Mesendoderm (in vitro differentiated cells): ENCODE results near the gene MMD2. TPM values are rescaled to one million over a fixed set of nuclear protein-coding genes. Genes with fewer than 3 reads are reported as not detected.

Experiments
- DNase-seq: peaks from one replicate; pipeline ENCODE4 v3.0.0; 2013
- H2AK5ac ChIP-seq: 2 replicates; pipeline ENCODE4 v1.6.1; 2013; ENCODE audit warnings: low read length, inconsistent platforms
- H2BK120ac ChIP-seq: 2 replicates; pipeline ENCODE4 v1.6.1; 2013; ENCODE audit warnings: low read depth, mild to moderate bottlenecking, low read length, moderate library complexity, mixed read lengths
- H2BK15ac ChIP-seq: replicated peaks from 2 replicates; pipeline ENCODE4 v1.6.1; 2013; ENCODE audit warnings: low read depth, mild to moderate bottlenecking, moderate library complexity
- H2BK5ac ChIP-seq: 2 replicates; pipeline ENCODE4 v1.6.1; 2013; ENCODE audit warnings: low read length, inconsistent platforms
- H3K18ac ChIP-seq: 2 replicates; pipeline ENCODE4 v1.6.1; 2013; ENCODE audit warnings: mild to moderate bottlenecking, low read length, mixed read lengths
- H3K23ac ChIP-seq: one replicate; pipeline ENCODE4 v1.6.1; 2013; ENCODE audit warnings: low read length
- H3K27ac ChIP-seq: 2 replicates; pipeline ENCODE4 v1.5.1; 2013; ENCODE audit warnings: low read depth, mild to moderate bottlenecking, inconsistent platforms, low read length, moderate library complexity
- H3K27me3 ChIP-seq: 2 replicates; pipeline ENCODE4 v1.6.1; 2013; ENCODE audit warnings: low read length, control low read depth, mild to moderate bottlenecking, inconsistent platforms; ENCODE audit not compliant: insufficient read depth, poor library complexity
- H3K36me3 ChIP-seq: 2 replicates; pipeline ENCODE4 v1.6.1; 2013; ENCODE audit warnings: low read length, inconsistent platforms; ENCODE audit not compliant: control insufficient read depth, insufficient read depth
- H3K4ac ChIP-seq: one replicate; pipeline ENCODE4 v1.6.1; 2013; ENCODE audit warnings: low read depth, mild to moderate bottlenecking, low read length, moderate library complexity
- H3K4me1 ChIP-seq: 2 replicates; pipeline ENCODE4 v1.6.1; 2013; ENCODE audit warnings: low read depth, low read length, inconsistent platforms; ENCODE audit not compliant: control insufficient read depth
- H3K4me2 ChIP-seq: 2 replicates; pipeline ENCODE4 v1.6.1; 2013; ENCODE audit warnings: low read length
- H3K4me3 ChIP-seq: 2 replicates; pipeline ENCODE4 v1.5.1; 2013; ENCODE audit warnings: mild to moderate bottlenecking, low read length
- H3K56ac ChIP-seq: one replicate; pipeline ENCODE4 v1.6.1; 2013; ENCODE audit warnings: low read length
- H3K79me1 ChIP-seq: 2 replicates; pipeline ENCODE4 v1.6.1; 2013; ENCODE audit warnings: low read length, inconsistent platforms
- H3K79me2 ChIP-seq: 2 replicates; pipeline ENCODE4 v1.6.1; 2013; ENCODE audit warnings: mild to moderate bottlenecking, low read length; ENCODE audit not compliant: control insufficient read depth, insufficient read depth
- H3K9ac ChIP-seq: 2 replicates; pipeline ENCODE4 v1.6.1; 2013; ENCODE audit warnings: low read length, inconsistent platforms
- H4K5ac ChIP-seq: one replicate; pipeline ENCODE4 v1.6.1; 2013; ENCODE audit warnings: low read length
- H4K8ac ChIP-seq: one replicate; pipeline ENCODE4 v1.6.1; 2013; ENCODE audit warnings: low read depth, mild to moderate bottlenecking, control low read depth, low read length, moderate library complexity
- WGBS: extraction: QIAGEN DNeasy Blood & Tissue Kit; methylation state at CpG from one replicate; pipeline ENCODE4 v1.1.7; 2013; ENCODE audit warnings: low lambda C conversion rate, missing lambda C conversion rate; ENCODE audit not compliant: insufficient coverage; ENCODE audit errors: extremely low coverage; 5-methylcytosine and 5-hydroxymethylcytosine counted together
- small RNA-seq: library from polyadenylated mRNA; stranded (forward); fragments of <200 nt; extraction: miRNeasy Mini kit (QIAGEN cat#:217004); gene quantifications from one replicate; pipeline ENCODE3, GENCODE V24; 2013; ENCODE audit not compliant: insufficient read depth

Gene MMD2

GRCh38 chr7:4861673-4862072, 97.3 kb downstream of the MMD2 start, which contains the start of gene PAPOLB:
PAPOLB (minus strand) TSS chr7:4862030; CDS start chr7:4861810, 220 bp downstream.
- no peak within 1 kb of the TSS for H2AK5ac ChIP-seq
- H3K9ac ChIP-seq: no peak within 1 kb of the TSS
- H4K8ac ChIP-seq: no peak within 1 kb of the TSS
- no peak within 1 kb of the TSS for H3K56ac ChIP-seq
- DNase-seq: no peak
- H3K4me3 ChIP-seq: no peak within 1 kb of the TSS
- H3K4me1 ChIP-seq: no peaks in the 10 kb centered on the region
- H2BK120ac ChIP-seq: no peak within 1 kb of the TSS
- no peaks in the 10 kb centered on the region for H3K79me2 ChIP-seq
- no peak within 1 kb of the TSS for H4K5ac ChIP-seq
- H2BK5ac ChIP-seq: no peak within 1 kb of the TSS
- no peak within 1 kb of the TSS for H2BK15ac ChIP-seq
- no peak within 1 kb of the TSS for H3K4me2 ChIP-seq
- no peaks in the 10 kb centered on the region for H3K27me3 ChIP-seq
- WGBS: no CpG with 5 or more reads among the region's 46 CpGs
- no peak within 1 kb of the TSS for H3K18ac ChIP-seq
- no peak within 1 kb of the TSS for H3K4ac ChIP-seq
- H3K79me1 ChIP-seq: no peaks in the 10 kb centered on the region
- no peak within 1 kb of the TSS for H3K27ac ChIP-seq
- H3K23ac ChIP-seq: no peak within 1 kb of the TSS
- no peaks in the 10 kb centered on the region for H3K36me3 ChIP-seq

DNA sequence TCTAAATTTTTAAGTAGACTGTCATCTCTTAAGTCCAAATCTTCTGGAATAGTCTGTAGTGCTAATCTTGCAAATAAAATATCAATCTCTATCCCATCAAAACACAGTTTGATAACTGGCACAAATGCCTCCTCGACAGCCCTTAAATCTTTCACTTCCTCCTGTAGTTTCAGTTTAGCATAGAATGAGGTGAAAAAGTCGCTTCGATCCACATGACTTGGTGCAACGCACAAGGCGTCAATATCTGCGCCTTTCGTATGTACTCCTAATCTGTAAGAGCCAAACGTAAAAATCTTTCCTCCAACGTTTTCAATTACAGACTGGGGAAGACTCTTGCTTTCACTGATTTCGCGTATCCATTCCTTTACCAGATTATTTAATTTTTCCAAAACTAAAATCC, 97.8 kb downstream of the MMD2 start:
- H2BK120ac ChIP-seq: no peak overlapping the region
- H3K4me3 ChIP-seq: no peak overlapping the region

DNA sequence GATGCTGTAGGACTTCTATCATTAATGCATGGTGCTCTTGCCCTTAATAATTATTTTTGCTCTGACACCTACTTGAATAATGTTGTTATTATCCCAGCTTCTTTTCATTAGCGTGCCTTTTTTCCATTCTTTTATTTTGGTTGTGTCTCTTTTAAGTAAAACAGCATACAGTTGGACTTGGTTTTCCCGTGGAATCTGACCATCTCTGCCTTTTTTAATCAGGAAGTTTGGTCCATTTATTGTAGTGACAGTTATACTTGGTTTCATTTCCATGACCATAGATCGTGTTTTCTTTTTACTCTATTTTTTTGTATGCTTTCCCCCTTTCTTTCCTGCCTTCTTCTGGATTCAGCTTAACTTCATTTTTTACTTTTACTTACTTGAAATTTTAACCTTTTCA, 101.8 kb downstream of the MMD2 start:
- Histone ChIP-seq H2BK5ac (no peak overlapping the region), H3K23ac (no peak overlapping the region), H3K27ac (no peak overlapping the region), H3K4me1 (no peaks in the 10 kb centered on the region), H2BK15ac (no peak overlapping the region), H3K4me3 (no peak overlapping the region), H3K56ac (no peak overlapping the region), H3K9ac (no peak overlapping the region), H4K5ac (no peak overlapping the region), H3K4me2 (no peak overlapping the region), H3K18ac (no peak overlapping the region), H2AK5ac (no peak overlapping the region), H3K79me2 (no peaks in the 10 kb centered on the region), H3K4ac (no peak overlapping the region), H3K36me3 (no peaks in the 10 kb centered on the region), H3K79me1 (no peaks in the 10 kb centered on the region), H3K27me3 (no peaks in the 10 kb centered on the region), H2BK120ac (no peak overlapping the region), H4K8ac (no peak overlapping the region)
- DNase-seq: no peak
- WGBS: no CpG with 5 or more reads among the region's 3 CpGs

More for the DNA sequence above, 97.8 kb downstream of the MMD2 start:
- H2BK5ac ChIP-seq: no peak overlapping the region
- WGBS: no CpG with 5 or more reads among the region's 11 CpGs
- H2AK5ac ChIP-seq: no peak overlapping the region
- H3K9ac ChIP-seq: no peak overlapping the region
- H2BK15ac ChIP-seq: no peak overlapping the region
- H3K36me3 ChIP-seq: no peaks in the 10 kb centered on the region
- no peaks in the 10 kb centered on the region for H3K4me1 ChIP-seq
- no peak overlapping the region for H3K27ac ChIP-seq
- no peak overlapping the region for H4K8ac ChIP-seq
- no peak for DNase-seq
- no peak overlapping the region for H3K4ac ChIP-seq
- no peaks in the 10 kb centered on the region for H3K79me1 ChIP-seq
- no peak overlapping the region for H4K5ac ChIP-seq
- no peaks in the 10 kb centered on the region for H3K27me3 ChIP-seq
- no peak overlapping the region for H3K4me2 ChIP-seq
- no peaks in the 10 kb centered on the region for H3K79me2 ChIP-seq
- H3K18ac ChIP-seq: no peak overlapping the region
- no peak overlapping the region for H3K23ac ChIP-seq
- no peak overlapping the region for H3K56ac ChIP-seq

- Histone ChIP-seq H2BK15ac (no peak overlapping the region), H3K4me2 (no peak overlapping the region), H2AK5ac (no peak overlapping the region), H3K4me1 (no peaks in the 10 kb centered on the region), H3K4ac (no peak overlapping the region), H2BK5ac (no peak overlapping the region), H2BK120ac (no peak overlapping the region), H3K18ac (no peak overlapping the region), H3K36me3 (no peaks in the 10 kb centered on the region), H3K9ac (no peak overlapping the region), H4K8ac (no peak overlapping the region), H3K4me3 (no peak overlapping the region), H3K27ac (no peak overlapping the region), H3K79me1 (no peaks in the 10 kb centered on the region), H3K23ac (no peak overlapping the region), H3K56ac (no peak overlapping the region), H3K79me2 (no peaks in the 10 kb centered on the region), H4K5ac (no peak overlapping the region), H3K27me3 (no peaks in the 10 kb centered on the region)
- no CpG with 5 or more reads among the region's 10 CpGs for WGBS
- no peak for DNase-seq
These were observed 102.5 kb downstream of the MMD2 start for GRCh38 chr7:4856336-4857057.

Small RNA genes within 50 kb of the gene (small RNA-seq; reads per million reads assigned to genes)
- not detected for gene AC092032.1
